ENCODE results near the gene GAR1.

Gene GAR1

GRCh38 chr4:109873791-109874514 is 58.4 kb downstream of the GAR1 start:
- no peak overlapping the region for H2AK5ac ChIP-seq (ENCODE audit: low read length, severe bottlenecking)
- H3K27me3 ChIP-seq (ENCODE audit: control insufficient read depth in 1 of 2, insufficient read depth in 1 of 2, low read length in 2 of 2): peaks cover 0 to under 1% of the 10 kb centered on the region in 2 experiments
- H3K4me3 ChIP-seq (ENCODE audit: insufficient read depth in 1 of 2, low read depth in 1 of 2, low read length in 2 of 2): no peak overlapping the region
- H2BK5ac ChIP-seq (ENCODE audit: low read depth, low read length, poor library complexity, severe bottlenecking): no peak overlapping the region
- DNase-seq: no peak
- H3K23ac ChIP-seq (ENCODE audit: low read length in 2 of 2): no peak overlapping the region
- H3K14ac ChIP-seq (ENCODE audit: low read length in 2 of 2): no peak overlapping the region
- no peak overlapping the region for H3K9ac ChIP-seq (ENCODE audit: low read length)
- H3K4me1 ChIP-seq (ENCODE audit: control insufficient read depth, insufficient read depth, low read depth, low read length): no peaks in the 10 kb centered on the region
- H4K91ac ChIP-seq (ENCODE audit: low read length): no peak overlapping the region
- no peak overlapping the region for H4K8ac ChIP-seq (ENCODE audit: low read length)
- no peak overlapping the region for H2BK120ac ChIP-seq (ENCODE audit: low read depth, low read length)
- H3K79me1 ChIP-seq (replicated peaks; ENCODE audit: low read length, poor library complexity, severe bottlenecking): no peaks in the 10 kb centered on the region
- H3K27ac ChIP-seq (ENCODE audit: low read length, poor library complexity, severe bottlenecking): no peak overlapping the region
- no peak overlapping the region for H3K4ac ChIP-seq (ENCODE audit: low read depth in 1 of 2, low read length in 2 of 2)
- 74% methylated on average over 8 of the region's 11 CpGs for WGBS
- no peak overlapping the region for H2BK15ac ChIP-seq (ENCODE audit: low read depth, poor library complexity, severe bottlenecking)
- no peak overlapping the region for H2AFZ ChIP-seq (ENCODE audit: low read depth, low read length)
- H3K18ac ChIP-seq (ENCODE audit: low read depth in 1 of 2, low read length in 2 of 2): no peak overlapping the region
- peaks cover 0 to 8% of the 10 kb centered on the region in 2 experiments for H3K36me3 ChIP-seq (ENCODE audit: control insufficient read depth in 1 of 2, insufficient read depth in 2 of 2, low read depth in 1 of 2, low read length in 2 of 2)
- no peak overlapping the region for H2BK12ac ChIP-seq (ENCODE audit: low read length in 2 of 2)
- no peaks in the 10 kb centered on the region for H3K9me3 ChIP-seq (ENCODE audit: control insufficient read depth, low read length)
- H3K4me2 ChIP-seq (ENCODE audit: low read length, poor library complexity, severe bottlenecking): no peak overlapping the region

All from mesenchymal stem cell (in vitro differentiated cells and primary cell).